ENCODE data around the gene PTDSS2. TPM values are rescaled to one million over a fixed set of nuclear protein-coding genes. Genes with fewer than 3 reads are reported as not detected.

Gene PTDSS2
- total and polyA plus RNA-seq, 8 donors: 11.6 to 264 (median 25.1) TPM

GRCh38 chr11:477052-477715, 27.1 kb downstream of the PTDSS2 start:
- peaks cover 0 to 19% (median 10%) of the 10 kb centered on the region in 4 donors for H3K36me3 ChIP-seq
- H3K27ac ChIP-seq: no peak overlapping the region
- intact Hi-C loops (cut with DNase I; ENCODE audit: low total_unique reads): no loop called here
- no peaks in the 10 kb centered on the region for H3K4me1 ChIP-seq
- H3K27me3 ChIP-seq: no peaks in the 10 kb centered on the region
- no peak for DNase-seq
- H3K4me3 ChIP-seq: no peak overlapping the region
- no peak for TF ChIP-seq POLR2A (IDR thresholded peaks at IDR 0.05)
- no peak for TF ChIP-seq CTCF (IDR thresholded peaks at IDR 0.05)
- 78 to 89% (median 85%) methylated on average over 14 to 16 of the region's 16 CpGs for WGBS, 5 donors
- no peaks in the 10 kb centered on the region for H3K9me3 ChIP-seq

GRCh38 chr11:479311-479710, 29.2 kb downstream of the PTDSS2 start:
- no peak for DNase-seq
- Histone ChIP-seq H3K9me3 (no peaks in the 10 kb centered on the region), H3K36me3 (peaks cover 0 to 19% (median 10%) of the 10 kb centered on the region in 4 donors), H3K27ac (no peak overlapping the region), H3K27me3 (no peaks in the 10 kb centered on the region), H3K4me3 (no peak overlapping the region), H3K4me1 (no peaks in the 10 kb centered on the region)
- WGBS, 5 donors: 88 to 98% (median 92%) methylated on average over 13 of the region's 13 CpGs
- intact Hi-C loops (cut with DNase I; ENCODE audit: low total_unique reads): no loop called here
- TF ChIP-seq POLR2AphosphoS5 (IDR thresholded peaks at IDR 0.05) (no peak), CTCF (IDR thresholded peaks at IDR 0.05) (no peak), EP300 (IDR thresholded peaks at IDR 0.05) (no peak), POLR2A (IDR thresholded peaks at IDR 0.05) (no peak)

- H3K4me3 ChIP-seq: no peak overlapping the region
- H3K36me3 ChIP-seq: peaks cover 0 to 31% (median 25%) of the 10 kb centered on the region in 4 donors
- H3K9me3 ChIP-seq: no peaks in the 10 kb centered on the region
- 93 to 97% (median 96%) methylated on average over 38 of the region's 38 CpGs for WGBS, 5 donors
- no peaks in the 10 kb centered on the region for H3K27me3 ChIP-seq
- intact Hi-C loops (cut with DNase I; ENCODE audit: low total_unique reads): no loop called here
- TF ChIP-seq CTCF (IDR thresholded peaks at IDR 0.05) (no peak), EP300 (IDR thresholded peaks at IDR 0.05) (no peak), POLR2A (IDR thresholded peaks at IDR 0.05) (no peak), POLR2AphosphoS5 (IDR thresholded peaks at IDR 0.05) (no peak)
- H3K4me1 ChIP-seq: no peaks in the 10 kb centered on the region
- H3K27ac ChIP-seq: no peak overlapping the region
- DNase-seq: peak in 1 of 2 donors; percentile 0
Measured at GRCh38 chr11:484616-485015, 34.5 kb downstream of the PTDSS2 start.

- intact Hi-C loops (cut with DNase I; ENCODE audit: low total_unique reads): no loop called here
- H3K36me3 ChIP-seq: peaks cover 0 to 44% (median 34%) of the 10 kb centered on the region in 4 donors
- TF ChIP-seq CTCF (IDR thresholded peaks at IDR 0.05): no peak
- TF ChIP-seq POLR2AphosphoS5 (IDR thresholded peaks at IDR 0.05): no peak
- no peak for TF ChIP-seq POLR2A (IDR thresholded peaks at IDR 0.05)
- no peak for TF ChIP-seq EP300 (IDR thresholded peaks at IDR 0.05)
- no peak overlapping the region for H3K27ac ChIP-seq
- DNase-seq: no peak
- H3K27me3 ChIP-seq: no peaks in the 10 kb centered on the region
- H3K4me1 ChIP-seq: no peaks in the 10 kb centered on the region
- H3K4me3 ChIP-seq: no peak overlapping the region
- H3K9me3 ChIP-seq: no peaks in the 10 kb centered on the region
- WGBS, 5 donors: 93 to 97% (median 95%) methylated on average over 7 to 23 of the region's 23 CpGs
Measured at GRCh38 chr11:486189-486588, 36.1 kb downstream of the PTDSS2 start.

All from stomach (tissue), 9 donors.